ENCODE results near the gene PHKG2.

The PHKG2 gene

DNA sequence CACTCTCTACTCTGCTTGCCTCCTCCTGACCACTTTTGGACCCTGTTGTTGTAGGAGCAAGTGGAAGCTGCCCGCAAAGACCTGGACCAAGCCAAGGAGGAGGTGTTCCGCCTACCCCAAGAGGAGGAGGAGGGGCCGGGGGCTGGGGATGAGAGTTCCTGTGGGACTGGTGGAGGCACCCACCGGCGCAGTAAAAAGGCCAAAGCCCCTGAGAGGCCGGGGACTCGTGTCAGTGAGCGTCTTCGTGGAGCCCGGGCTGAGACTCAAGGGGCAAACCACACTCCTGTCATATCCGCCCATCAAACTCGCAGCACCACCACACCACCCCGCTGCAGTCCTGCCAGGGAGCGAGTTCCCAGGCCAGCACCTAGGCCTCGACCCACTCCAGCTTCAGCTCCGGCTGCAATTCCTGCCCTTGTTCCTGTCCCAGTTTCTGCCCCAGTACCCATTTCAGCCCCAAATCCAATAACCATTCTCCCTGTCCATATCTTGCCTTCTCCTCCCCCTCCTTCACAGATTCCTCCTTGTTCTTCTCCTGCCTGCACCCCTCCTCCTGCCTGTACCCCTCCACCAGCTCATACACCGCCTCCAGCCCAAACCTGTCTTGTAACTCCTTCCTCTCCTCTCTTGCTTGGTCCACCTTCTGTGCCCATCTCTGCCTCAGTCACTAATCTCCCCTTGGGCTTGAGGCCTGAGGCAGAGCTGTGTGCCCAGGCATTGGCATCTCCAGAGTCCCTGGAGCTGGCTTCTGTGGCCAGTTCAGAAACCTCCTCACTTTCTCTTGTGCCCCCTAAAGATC, 11.0 kb upstream of the PHKG2 start:
- Mint-ChIP-seq H3K4me3 (no peak overlapping the region), H3K9me3 (no peaks in the 10 kb centered on the region)
- TF ChIP-seq, protein P1, sequence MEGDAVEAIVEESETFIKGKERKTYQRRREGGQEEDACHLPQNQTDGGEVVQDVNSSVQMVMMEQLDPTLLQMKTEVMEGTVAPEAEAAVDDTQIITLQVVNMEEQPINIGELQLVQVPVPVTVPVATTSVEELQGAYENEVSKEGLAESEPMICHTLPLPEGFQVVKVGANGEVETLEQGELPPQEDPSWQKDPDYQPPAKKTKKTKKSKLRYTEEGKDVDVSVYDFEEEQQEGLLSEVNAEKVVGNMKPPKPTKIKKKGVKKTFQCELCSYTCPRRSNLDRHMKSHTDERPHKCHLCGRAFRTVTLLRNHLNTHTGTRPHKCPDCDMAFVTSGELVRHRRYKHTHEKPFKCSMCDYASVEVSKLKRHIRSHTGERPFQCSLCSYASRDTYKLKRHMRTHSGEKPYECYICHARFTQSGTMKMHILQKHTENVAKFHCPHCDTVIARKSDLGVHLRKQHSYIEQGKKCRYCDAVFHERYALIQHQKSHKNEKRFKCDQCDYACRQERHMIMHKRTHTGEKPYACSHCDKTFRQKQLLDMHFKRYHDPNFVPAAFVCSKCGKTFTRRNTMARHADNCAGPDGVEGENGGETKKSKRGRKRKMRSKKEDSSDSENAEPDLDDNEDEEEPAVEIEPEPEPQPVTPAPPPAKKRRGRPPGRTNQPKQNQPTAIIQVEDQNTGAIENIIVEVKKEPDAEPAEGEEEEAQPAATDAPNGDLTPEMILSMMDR (IDR thresholded peaks at IDR 0.05; ENCODE audit: unreplicated experiment in 3 of 3), result no peak

DNA sequence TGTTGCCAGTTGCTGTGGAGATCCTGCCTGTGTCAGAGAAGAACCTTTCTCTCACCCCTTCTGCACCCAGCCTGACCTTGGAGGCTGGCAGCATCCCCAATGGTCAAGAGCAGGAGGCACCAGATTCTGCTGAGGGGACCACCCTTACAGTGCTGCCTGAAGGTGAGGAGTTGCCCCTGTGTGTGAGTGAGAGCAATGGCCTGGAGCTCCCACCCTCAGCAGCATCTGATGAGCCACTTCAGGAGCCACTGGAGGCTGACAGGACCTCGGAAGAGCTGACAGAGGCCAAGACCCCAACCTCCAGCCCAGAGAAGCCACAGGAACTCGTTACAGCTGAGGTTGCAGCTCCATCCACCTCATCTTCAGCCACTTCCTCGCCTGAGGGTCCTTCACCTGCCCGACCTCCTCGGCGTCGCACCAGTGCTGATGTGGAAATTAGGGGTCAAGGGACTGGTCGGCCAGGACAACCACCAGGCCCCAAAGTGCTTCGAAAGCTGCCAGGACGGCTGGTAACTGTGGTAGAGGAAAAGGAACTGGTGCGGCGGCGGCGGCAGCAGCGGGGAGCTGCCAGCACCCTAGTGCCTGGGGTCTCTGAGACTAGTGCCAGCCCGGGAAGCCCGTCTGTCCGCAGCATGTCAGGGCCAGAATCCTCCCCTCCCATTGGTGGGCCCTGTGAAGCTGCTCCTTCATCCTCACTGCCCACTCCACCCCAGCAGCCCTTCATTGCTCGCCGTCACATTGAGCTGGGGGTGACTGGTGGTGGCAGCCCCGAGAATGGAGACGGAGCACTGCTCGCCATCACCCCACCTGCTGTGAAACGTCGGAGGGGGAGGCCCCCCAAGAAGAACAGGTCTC, 10.2 kb upstream of the PHKG2 start:
- Mint-ChIP-seq H3K36me3 (ENCODE audit: low read depth) (peaks cover 58% of the 10 kb centered on the region), H3K27ac (no peak overlapping the region), H3K4me3 (no peak overlapping the region), H3K4me1 (peaks cover 7% of the 10 kb centered on the region), H3K27me3 (ENCODE audit: low read depth) (no peaks in the 10 kb centered on the region), H3K9me3 (no peaks in the 10 kb centered on the region)
- TF ChIP-seq, protein P1 (IDR thresholded peaks at IDR 0.05; ENCODE audit: unreplicated experiment in 3 of 3), result no peak

More for the DNA sequence above, 11.0 kb upstream of the PHKG2 start:
- peaks cover 62% of the 10 kb centered on the region for H3K36me3 Mint-ChIP-seq (ENCODE audit: low read depth)
- no peak overlapping the region for H3K27ac Mint-ChIP-seq
- H3K27me3 Mint-ChIP-seq (ENCODE audit: low read depth), result no peaks in the 10 kb centered on the region
- peaks cover 7% of the 10 kb centered on the region for H3K4me1 Mint-ChIP-seq

DNA sequence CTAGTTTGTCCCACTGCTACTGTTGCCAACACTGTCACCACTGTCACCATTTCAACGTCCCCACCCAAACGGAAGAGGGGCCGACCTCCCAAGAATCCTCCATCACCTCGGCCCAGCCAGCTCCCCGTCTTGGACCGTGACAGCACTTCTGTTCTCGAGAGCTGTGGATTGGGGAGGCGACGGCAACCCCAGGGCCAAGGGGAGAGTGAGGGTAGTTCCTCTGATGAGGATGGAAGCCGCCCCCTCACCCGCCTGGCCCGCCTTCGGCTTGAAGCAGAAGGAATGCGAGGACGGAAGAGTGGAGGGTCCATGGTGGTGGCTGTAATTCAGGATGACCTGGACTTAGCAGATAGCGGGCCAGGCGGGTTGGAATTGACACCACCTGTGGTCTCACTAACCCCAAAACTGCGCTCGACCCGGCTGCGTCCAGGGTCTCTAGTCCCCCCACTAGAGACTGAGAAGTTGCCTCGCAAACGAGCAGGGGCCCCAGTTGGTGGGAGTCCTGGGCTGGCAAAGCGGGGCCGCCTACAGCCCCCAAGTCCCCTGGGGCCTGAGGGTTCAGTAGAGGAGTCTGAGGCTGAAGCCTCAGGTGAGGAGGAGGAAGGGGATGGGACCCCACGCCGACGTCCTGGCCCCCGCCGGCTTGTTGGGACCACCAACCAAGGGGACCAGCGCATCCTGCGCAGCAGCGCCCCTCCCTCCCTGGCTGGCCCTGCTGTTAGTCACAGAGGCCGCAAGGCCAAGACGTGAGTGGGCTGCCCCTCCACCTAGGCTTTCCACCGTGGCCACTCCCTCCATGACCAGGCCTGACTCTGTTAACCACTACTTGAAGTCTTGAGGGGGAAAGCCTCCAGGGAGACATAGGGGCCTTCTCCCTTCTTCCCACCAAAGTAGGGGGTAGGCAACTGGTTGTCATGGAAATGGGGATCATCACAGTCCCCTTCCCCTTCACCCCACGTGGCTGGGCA, 9.0 kb upstream of the PHKG2 start:
- Mint-ChIP-seq H3K27me3 (ENCODE audit: low read depth) (no peaks in the 10 kb centered on the region), H3K9me3 (no peaks in the 10 kb centered on the region), H3K4me3 (no peak overlapping the region), H3K36me3 (ENCODE audit: low read depth) (peaks cover 54% of the 10 kb centered on the region), H3K4me1 (peaks cover 7% of the 10 kb centered on the region), H3K27ac (no peak overlapping the region)
- TF ChIP-seq, protein P1 (IDR thresholded peaks at IDR 0.05; ENCODE audit: unreplicated experiment in 3 of 3), result no peak

DNA sequence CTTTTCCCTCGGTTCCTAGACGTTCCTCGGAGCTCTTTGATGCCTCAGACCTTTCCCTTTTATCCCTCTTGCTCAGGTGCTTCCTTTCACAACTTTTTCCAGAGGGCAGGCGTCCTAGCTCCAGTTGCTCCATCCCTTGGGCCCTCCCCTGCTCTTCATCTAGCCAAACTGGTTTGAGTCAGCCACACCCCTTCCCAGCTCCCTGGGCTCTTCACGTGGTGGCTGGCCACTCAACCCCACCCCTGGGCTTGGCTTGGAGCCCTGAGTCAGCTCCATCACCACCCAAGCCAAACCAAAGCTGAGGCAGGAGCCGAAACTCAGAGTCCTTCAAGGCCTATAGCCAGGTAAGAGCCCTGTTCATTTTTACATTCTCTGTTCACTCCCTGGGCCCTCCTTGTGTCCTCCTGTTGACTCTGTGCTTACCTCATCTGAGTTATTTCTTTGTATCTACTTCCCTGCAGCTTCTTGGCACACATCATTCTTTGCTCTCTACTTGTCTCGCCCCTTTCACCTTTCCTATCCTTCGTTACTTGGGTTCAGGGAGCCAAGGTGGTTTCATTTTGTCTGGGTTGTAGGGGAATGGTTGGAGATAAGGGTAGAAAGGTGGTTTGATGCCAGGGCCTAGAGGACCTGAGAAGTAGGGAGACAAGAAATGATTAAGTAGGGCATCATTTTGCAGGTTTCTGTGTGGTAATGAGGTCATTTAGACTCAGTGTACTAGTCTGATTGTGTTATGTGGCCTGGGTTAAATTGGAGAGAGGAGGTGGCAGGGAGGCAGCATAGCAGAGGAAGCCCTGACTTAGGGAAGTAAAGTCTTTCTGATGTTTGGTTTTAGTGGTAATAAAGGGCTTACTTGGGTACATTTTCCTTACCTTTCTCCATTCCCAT, 7.6 kb upstream of the PHKG2 start:
- Mint-ChIP-seq H3K27ac (peak overlapping the region in 2 of 3 experiments; percentile 24 to 58), H3K4me3 (no peak overlapping the region), H3K36me3 (ENCODE audit: low read depth) (peaks cover 48% of the 10 kb centered on the region), H3K27me3 (ENCODE audit: low read depth) (no peaks in the 10 kb centered on the region), H3K9me3 (no peaks in the 10 kb centered on the region), H3K4me1 (peaks cover 7% of the 10 kb centered on the region)
- TF ChIP-seq, protein P1 (IDR thresholded peaks at IDR 0.05; ENCODE audit: unreplicated experiment in 3 of 3), result no peak

DNA sequence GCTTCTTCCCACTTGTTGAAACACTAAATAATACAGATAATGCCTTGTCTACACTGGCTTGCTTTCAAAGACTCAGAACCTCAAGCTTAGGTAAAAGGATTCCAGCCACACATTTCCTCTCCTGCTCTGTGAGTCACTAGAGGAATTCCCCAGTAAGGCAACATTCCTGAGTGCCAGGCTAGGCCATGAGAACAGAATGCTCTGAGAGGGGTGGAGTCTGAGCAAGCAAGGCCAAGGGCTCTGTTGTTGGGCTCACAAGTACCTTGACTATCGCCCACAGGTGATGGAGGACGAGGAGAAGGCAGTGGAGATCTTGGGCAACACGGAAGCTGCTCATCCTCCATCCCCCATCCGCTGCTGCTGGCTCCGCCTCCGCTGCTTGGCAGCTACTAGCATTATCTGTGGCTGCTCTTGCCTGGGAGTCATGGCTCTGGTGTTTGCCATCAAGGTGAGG, 6.7 kb upstream of the PHKG2 start:
- no peak overlapping the region for H3K4me3 Mint-ChIP-seq
- H3K4me1 Mint-ChIP-seq, result peaks cover 7% of the 10 kb centered on the region
- H3K36me3 Mint-ChIP-seq (ENCODE audit: low read depth), result peaks cover 42% of the 10 kb centered on the region
- peak overlapping the region in 2 of 3 experiments; percentile 24 to 34 for H3K27ac Mint-ChIP-seq
- no peaks in the 10 kb centered on the region for H3K27me3 Mint-ChIP-seq (ENCODE audit: low read depth)
- H3K9me3 Mint-ChIP-seq, result no peaks in the 10 kb centered on the region
- TF ChIP-seq, protein P1 (IDR thresholded peaks at IDR 0.05; ENCODE audit: unreplicated experiment in 3 of 3), result no peak

Data from nephron (organoid).